A673 (cell line): Measurements from ENCODE around the gene CACNB1.

Experiments used
- EZH2 ChIP-seq: fragments of 200-600 bp; sonication (generic); IDR thresholded peaks from 2 replicates; pipeline ENCODE4 v1.6.1; 2017; ENCODE audit warnings: borderline replicate concordance, low read depth, mild to moderate bottlenecking, mixed read lengths, antibody characterized with exemption, low read length; ENCODE audit not compliant: poor library complexity, severe bottlenecking
- TF ChIP-seq, protein P1 (sequence below): fragments of 300-800, 200-600 bp; sonication (generic); conservative IDR thresholded peaks from 2 replicates; pipeline ENCODE4 v1.5.1; 2017; ENCODE audit warnings: low read depth, mild to moderate bottlenecking, antibody characterized with exemption, low read length, moderate library complexity, mixed read lengths

DNA sequence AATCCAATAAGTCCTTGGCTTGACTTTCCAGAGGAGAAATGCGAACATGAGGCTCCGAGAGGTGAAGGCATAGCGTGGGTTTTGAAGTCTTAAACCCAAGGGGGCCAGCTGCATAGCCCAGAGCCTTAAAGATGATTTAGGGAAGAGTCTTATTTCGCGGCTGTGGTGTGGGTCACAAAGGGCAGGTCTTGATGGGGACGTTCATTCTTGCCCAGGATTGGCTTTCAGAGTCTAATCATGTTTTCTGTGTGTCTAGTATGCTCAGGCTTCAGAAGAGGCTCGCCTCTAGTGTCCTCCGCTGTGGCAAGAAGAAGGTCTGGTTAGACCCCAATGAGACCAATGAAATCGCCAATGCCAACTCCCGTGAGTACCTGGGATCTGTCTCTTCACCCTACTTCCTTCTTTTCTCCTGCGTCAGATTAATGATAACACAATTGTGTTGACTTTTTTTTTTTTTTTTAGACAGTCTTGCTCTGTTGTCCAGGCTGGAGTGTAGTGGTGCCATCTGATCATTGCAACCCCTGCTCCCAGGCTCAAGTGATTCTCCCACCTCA, 3.6 kb upstream of the CACNB1 start:
- TF ChIP-seq, protein P1, sequence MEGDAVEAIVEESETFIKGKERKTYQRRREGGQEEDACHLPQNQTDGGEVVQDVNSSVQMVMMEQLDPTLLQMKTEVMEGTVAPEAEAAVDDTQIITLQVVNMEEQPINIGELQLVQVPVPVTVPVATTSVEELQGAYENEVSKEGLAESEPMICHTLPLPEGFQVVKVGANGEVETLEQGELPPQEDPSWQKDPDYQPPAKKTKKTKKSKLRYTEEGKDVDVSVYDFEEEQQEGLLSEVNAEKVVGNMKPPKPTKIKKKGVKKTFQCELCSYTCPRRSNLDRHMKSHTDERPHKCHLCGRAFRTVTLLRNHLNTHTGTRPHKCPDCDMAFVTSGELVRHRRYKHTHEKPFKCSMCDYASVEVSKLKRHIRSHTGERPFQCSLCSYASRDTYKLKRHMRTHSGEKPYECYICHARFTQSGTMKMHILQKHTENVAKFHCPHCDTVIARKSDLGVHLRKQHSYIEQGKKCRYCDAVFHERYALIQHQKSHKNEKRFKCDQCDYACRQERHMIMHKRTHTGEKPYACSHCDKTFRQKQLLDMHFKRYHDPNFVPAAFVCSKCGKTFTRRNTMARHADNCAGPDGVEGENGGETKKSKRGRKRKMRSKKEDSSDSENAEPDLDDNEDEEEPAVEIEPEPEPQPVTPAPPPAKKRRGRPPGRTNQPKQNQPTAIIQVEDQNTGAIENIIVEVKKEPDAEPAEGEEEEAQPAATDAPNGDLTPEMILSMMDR = no peak
- TF ChIP-seq EZH2 = no peak
